Stimulated activated CD4-positive, alpha-beta T cell treated with anti-CD3 and anti-CD28 coated beads, Interleukin-2, amount 100 ng/mL, for 48 hours (primary cell): ENCODE measurements around the gene LAMA5.
A peak's percentile ranks its signal among the peaks of the same experiment; 100 is the strongest.

Source experiments
- DNase-seq, 2 donors: peaks; one replicate each; pipeline ENCODE4 v3.0.0-alpha.2; 2020

The LAMA5 gene

GRCh38 chr20:62313021-62313420 is 54.1 kb downstream of the LAMA5 start:
- no peak for DNase-seq

GRCh38 chr20:62312662-62312977 is 54.5 kb downstream of the LAMA5 start:
- DNase-seq: no peak

GRCh38 chr20:62311832-62312661 is 55.1 kb downstream of the LAMA5 start:
- DNase-seq: no peak

- DNase-seq: no peak
Observed at GRCh38 chr20:62311150-62311549, 56.0 kb downstream of the LAMA5 start.

GRCh38 chr20:62310757-62311121 is 56.4 kb downstream of the LAMA5 start:
- DNase-seq: no peak

- no peak for DNase-seq
Observed at GRCh38 chr20:62309947-62310756, 57.0 kb downstream of the LAMA5 start.

- DNase-seq: no peak
Observed at GRCh38 chr20:62309198-62309944, 57.7 kb downstream of the LAMA5 start.

- DNase-seq: no peak
Observed at GRCh38 chr20:62308102-62308822, 58.9 kb downstream of the LAMA5 start.

- DNase-seq: no peak
Observed at GRCh38 chr20:62307226-62308101, 59.6 kb downstream of the LAMA5 start.

GRCh38 chr20:62306414-62307187 is 60.5 kb downstream of the LAMA5 start:
- no peak for DNase-seq

GRCh38 chr20:62305765-62306413 is 61.2 kb downstream of the LAMA5 start:
- DNase-seq: no peak

GRCh38 chr20:62305149-62305764 is 61.9 kb downstream of the LAMA5 start:
- DNase-seq: no peak

- no peak for DNase-seq
Observed at GRCh38 chr20:62304331-62305148, 62.6 kb downstream of the LAMA5 start.

GRCh38 chr20:62303340-62304226 is 63.5 kb downstream of the LAMA5 start:
- peak in 1 of 2 donors; percentile 13 for DNase-seq

GRCh38 chr20:62303062-62303339 is 64.1 kb downstream of the LAMA5 start:
- DNase-seq: no peak

GRCh38 chr20:62302341-62303061 is 64.6 kb downstream of the LAMA5 start, which contains the start of gene ADRM1:
ADRM1 (plus strand) TSS chr20:62302997; CDS start chr20:62303569, 572 bp downstream.
- peak; percentile 94 to 97 for DNase-seq

- peak; percentile 81 to 83 for DNase-seq
Observed at GRCh38 chr20:62301773-62302340, 65.3 kb downstream of the LAMA5 start.
